HL-60 (cell line): Measurements from ENCODE around the gene C17orf114.

ENCODE experiments used
- GABPA ChIP-seq: IDR thresholded peaks from 2 replicates; pipeline ENCODE4 v1.6.1; 2012; ENCODE audit warnings: low read depth
- POLR2AphosphoS5 ChIP-seq: IDR thresholded peaks from 2 replicates; pipeline ENCODE4 v1.6.1; 2012; ENCODE audit warnings: low read depth
- SPI1 ChIP-seq: IDR thresholded peaks from 2 replicates; pipeline ENCODE4 v1.6.1; 2012; ENCODE audit warnings: low read depth, mild to moderate bottlenecking, borderline replicate concordance
- TF ChIP-seq, protein P1 (sequence below): IDR thresholded peaks from one replicate; pipeline ENCODE4 v1.5.1; 2011; ENCODE audit warnings: low read length, control low read depth, inconsistent platforms; ENCODE audit not compliant: insufficient read depth
- TF ChIP-seq, protein P2 (sequence below): IDR thresholded peaks from 2 replicates; pipeline ENCODE4 v1.6.1; 2012; ENCODE audit warnings: low read depth; ENCODE audit not compliant: insufficient replicate concordance

DNA sequence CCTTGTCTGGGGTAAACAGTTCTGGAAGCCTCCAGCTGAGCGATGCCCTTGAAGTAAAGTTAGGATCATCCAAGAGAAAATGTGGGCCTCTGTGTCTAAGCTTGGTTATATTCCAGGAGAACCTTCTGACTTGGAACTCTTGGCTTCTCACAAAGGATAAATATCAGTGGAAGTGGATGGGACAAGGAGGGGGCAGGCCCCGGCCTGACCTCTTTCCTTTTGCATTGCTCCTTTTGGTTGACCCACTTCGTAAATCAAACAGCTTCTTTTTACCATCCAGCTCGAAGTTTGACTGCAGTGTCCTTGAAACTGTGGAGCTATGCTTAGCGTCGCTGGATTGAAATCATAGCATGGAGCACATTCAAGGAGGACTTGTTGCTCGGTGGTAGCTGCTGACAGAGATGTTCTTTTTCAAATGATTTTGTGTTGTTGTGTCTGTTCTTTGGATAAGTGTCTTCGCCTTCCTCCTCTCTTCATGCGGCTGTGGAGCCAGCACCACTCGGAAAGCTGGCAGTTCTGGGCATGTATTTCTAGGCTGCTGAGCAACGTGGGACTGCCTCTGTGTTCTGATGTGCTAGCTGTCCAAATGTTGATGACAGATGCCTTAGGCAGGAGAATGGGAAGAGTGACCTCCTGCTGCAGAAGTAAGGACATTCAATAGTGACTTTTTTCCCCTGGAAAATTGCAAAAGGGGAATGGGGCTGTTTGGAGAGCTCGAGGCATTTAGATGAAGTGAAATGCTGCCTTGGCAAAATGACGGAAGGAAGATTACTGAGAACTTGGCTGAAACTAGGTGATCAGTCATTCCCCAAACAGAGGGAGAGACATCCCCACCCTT is 35.6 kb upstream of the C17orf114 start:
- TF ChIP-seq, protein P1, sequence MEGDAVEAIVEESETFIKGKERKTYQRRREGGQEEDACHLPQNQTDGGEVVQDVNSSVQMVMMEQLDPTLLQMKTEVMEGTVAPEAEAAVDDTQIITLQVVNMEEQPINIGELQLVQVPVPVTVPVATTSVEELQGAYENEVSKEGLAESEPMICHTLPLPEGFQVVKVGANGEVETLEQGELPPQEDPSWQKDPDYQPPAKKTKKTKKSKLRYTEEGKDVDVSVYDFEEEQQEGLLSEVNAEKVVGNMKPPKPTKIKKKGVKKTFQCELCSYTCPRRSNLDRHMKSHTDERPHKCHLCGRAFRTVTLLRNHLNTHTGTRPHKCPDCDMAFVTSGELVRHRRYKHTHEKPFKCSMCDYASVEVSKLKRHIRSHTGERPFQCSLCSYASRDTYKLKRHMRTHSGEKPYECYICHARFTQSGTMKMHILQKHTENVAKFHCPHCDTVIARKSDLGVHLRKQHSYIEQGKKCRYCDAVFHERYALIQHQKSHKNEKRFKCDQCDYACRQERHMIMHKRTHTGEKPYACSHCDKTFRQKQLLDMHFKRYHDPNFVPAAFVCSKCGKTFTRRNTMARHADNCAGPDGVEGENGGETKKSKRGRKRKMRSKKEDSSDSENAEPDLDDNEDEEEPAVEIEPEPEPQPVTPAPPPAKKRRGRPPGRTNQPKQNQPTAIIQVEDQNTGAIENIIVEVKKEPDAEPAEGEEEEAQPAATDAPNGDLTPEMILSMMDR: no peak
- no peak for TF ChIP-seq POLR2AphosphoS5
- TF ChIP-seq GABPA: no peak
- TF ChIP-seq, protein P2, sequence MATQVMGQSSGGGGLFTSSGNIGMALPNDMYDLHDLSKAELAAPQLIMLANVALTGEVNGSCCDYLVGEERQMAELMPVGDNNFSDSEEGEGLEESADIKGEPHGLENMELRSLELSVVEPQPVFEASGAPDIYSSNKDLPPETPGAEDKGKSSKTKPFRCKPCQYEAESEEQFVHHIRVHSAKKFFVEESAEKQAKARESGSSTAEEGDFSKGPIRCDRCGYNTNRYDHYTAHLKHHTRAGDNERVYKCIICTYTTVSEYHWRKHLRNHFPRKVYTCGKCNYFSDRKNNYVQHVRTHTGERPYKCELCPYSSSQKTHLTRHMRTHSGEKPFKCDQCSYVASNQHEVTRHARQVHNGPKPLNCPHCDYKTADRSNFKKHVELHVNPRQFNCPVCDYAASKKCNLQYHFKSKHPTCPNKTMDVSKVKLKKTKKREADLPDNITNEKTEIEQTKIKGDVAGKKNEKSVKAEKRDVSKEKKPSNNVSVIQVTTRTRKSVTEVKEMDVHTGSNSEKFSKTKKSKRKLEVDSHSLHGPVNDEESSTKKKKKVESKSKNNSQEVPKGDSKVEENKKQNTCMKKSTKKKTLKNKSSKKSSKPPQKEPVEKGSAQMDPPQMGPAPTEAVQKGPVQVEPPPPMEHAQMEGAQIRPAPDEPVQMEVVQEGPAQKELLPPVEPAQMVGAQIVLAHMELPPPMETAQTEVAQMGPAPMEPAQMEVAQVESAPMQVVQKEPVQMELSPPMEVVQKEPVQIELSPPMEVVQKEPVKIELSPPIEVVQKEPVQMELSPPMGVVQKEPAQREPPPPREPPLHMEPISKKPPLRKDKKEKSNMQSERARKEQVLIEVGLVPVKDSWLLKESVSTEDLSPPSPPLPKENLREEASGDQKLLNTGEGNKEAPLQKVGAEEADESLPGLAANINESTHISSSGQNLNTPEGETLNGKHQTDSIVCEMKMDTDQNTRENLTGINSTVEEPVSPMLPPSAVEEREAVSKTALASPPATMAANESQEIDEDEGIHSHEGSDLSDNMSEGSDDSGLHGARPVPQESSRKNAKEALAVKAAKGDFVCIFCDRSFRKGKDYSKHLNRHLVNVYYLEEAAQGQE: no peak
- TF ChIP-seq SPI1: no peak
